ENCODE data around the gene KIAA1217.

KIAA1217 gene

DNA sequence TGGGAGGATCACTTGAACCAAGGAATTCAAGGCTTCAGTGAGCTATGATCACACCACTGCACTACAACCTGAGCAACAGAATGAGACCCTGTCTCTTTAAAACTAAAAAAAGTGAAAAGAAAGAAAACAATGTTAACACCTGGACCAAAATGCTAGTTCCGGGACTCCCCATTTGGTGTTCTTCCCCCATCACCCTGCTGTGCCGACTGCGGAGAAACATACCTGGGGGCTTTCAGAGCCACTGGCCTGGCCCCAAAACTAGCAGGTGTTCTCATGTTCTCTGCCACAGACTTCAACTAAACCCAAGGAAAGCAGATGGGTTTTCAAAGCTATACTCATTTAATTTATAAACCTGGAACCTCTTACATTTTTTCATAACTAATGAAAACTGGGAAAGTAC lies 250.9 kb downstream of the KIAA1217 start:
- DNase-seq (ENCODE audit: insufficient read length, low spot score) (no peak), FAIRE-seq (no peak)
- TF ChIP-seq POLR2A (IDR thresholded peaks at IDR 0.05; ENCODE audit: low read depth, low read length) (no peak), PAX5 (IDR thresholded peaks at IDR 0.05; ENCODE audit: insufficient read depth, low read length, severe bottlenecking) (no peak), SPI1 (IDR thresholded peaks at IDR 0.05; ENCODE audit: low read depth, low read length) (no peak), POLR2AphosphoS5 (IDR thresholded peaks at IDR 0.05; ENCODE audit: low read depth, low read length) (no peak), POU2F2 (IDR thresholded peaks at IDR 0.05; ENCODE audit: low read depth, low read length) (no peak), TAF1 (IDR thresholded peaks at IDR 0.05; ENCODE audit: low read depth, low read length) (no peak)

- no peak for FAIRE-seq
Measured at GRCh38 chr10:24462291-24462813, 253.4 kb downstream of the KIAA1217 start.

DNA sequence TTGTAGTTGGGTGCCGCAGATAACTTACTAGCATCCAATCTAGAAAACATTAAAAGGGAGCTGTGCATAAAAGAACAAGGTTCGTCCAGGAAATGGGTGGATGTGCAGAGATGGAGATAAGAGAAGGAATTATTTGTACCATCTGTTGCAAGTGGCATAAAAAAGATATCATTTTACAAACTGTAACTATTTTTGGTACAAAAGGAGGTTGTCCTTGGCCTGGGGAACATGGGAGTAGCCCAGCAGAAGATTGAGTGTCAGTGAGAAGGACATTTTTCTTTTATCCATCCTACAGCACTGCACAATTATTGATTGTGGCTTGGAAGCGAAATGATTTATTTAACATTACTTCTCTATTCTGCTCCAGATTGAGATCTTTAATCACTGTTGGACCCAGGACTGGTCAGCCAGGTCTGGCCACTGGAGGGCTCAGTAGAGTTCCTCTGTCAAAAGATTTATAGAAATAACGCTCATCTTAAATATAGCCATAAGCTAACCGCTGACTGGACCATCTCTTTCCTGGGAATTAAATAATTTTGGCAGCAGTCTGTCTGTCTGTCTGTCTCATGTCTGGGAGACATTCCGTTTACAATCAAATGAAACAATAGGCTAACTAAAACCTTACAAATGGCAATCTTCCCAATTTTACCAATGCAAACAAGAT lies 254.1 kb downstream of the KIAA1217 start:
- TF ChIP-seq PAX5 (IDR thresholded peaks at IDR 0.05; ENCODE audit: insufficient read depth, low read length, severe bottlenecking) (no peak), SPI1 (IDR thresholded peaks at IDR 0.05; ENCODE audit: low read depth, low read length) (no peak), TAF1 (IDR thresholded peaks at IDR 0.05; ENCODE audit: low read depth, low read length) (no peak), POLR2A (IDR thresholded peaks at IDR 0.05; ENCODE audit: low read depth, low read length) (no peak), POU2F2 (IDR thresholded peaks at IDR 0.05; ENCODE audit: low read depth, low read length) (no peak), POLR2AphosphoS5 (IDR thresholded peaks at IDR 0.05; ENCODE audit: low read depth, low read length) (no peak)
- no peak for DNase-seq (ENCODE audit: insufficient read length, low spot score)
- FAIRE-seq: no peak

More at GRCh38 chr10:24462291-24462813, 253.4 kb downstream of the KIAA1217 start:
- TF ChIP-seq SPI1 (IDR thresholded peaks at IDR 0.05; ENCODE audit: low read depth, low read length): no peak
- TF ChIP-seq POLR2AphosphoS5 (IDR thresholded peaks at IDR 0.05; ENCODE audit: low read depth, low read length): no peak
- TF ChIP-seq POU2F2 (IDR thresholded peaks at IDR 0.05; ENCODE audit: low read depth, low read length): no peak
- no peak for TF ChIP-seq TAF1 (IDR thresholded peaks at IDR 0.05; ENCODE audit: low read depth, low read length)
- no peak for TF ChIP-seq PAX5 (IDR thresholded peaks at IDR 0.05; ENCODE audit: insufficient read depth, low read length, severe bottlenecking)
- TF ChIP-seq POLR2A (IDR thresholded peaks at IDR 0.05; ENCODE audit: low read depth, low read length): no peak
- DNase-seq (ENCODE audit: insufficient read length, low spot score): no peak

GRCh38 chr10:24463611-24464426 lies 254.9 kb downstream of the KIAA1217 start:
- peak; percentile 40 for FAIRE-seq

GRCh38 chr10:24465124-24465874 lies 256.4 kb downstream of the KIAA1217 start:
- FAIRE-seq: no peak
- TF ChIP-seq TAF1 (IDR thresholded peaks at IDR 0.05; ENCODE audit: low read depth, low read length) (no peak), POU2F2 (IDR thresholded peaks at IDR 0.05; ENCODE audit: low read depth, low read length) (no peak), POLR2A (IDR thresholded peaks at IDR 0.05; ENCODE audit: low read depth, low read length) (no peak), SPI1 (IDR thresholded peaks at IDR 0.05; ENCODE audit: low read depth, low read length) (no peak)
- no peak for DNase-seq (ENCODE audit: insufficient read length, low spot score)

More at GRCh38 chr10:24463611-24464426, 254.9 kb downstream of the KIAA1217 start:
- no peak for DNase-seq (ENCODE audit: insufficient read length, low spot score)
- no peak for TF ChIP-seq TAF1 (IDR thresholded peaks at IDR 0.05; ENCODE audit: low read depth, low read length)
- TF ChIP-seq POLR2AphosphoS5 (IDR thresholded peaks at IDR 0.05; ENCODE audit: low read depth, low read length): no peak
- TF ChIP-seq SPI1 (IDR thresholded peaks at IDR 0.05; ENCODE audit: low read depth, low read length): no peak
- no peak for TF ChIP-seq POU2F2 (IDR thresholded peaks at IDR 0.05; ENCODE audit: low read depth, low read length)
- TF ChIP-seq PAX5 (IDR thresholded peaks at IDR 0.05; ENCODE audit: insufficient read depth, low read length, severe bottlenecking): no peak
- no peak for TF ChIP-seq POLR2A (IDR thresholded peaks at IDR 0.05; ENCODE audit: low read depth, low read length)

GRCh38 chr10:24465891-24466818 lies 257.2 kb downstream of the KIAA1217 start:
- FAIRE-seq (peak; percentile 78), DNase-seq (ENCODE audit: insufficient read length, low spot score) (no peak)
- no peak for TF ChIP-seq PAX5 (IDR thresholded peaks at IDR 0.05; ENCODE audit: insufficient read depth, low read length, severe bottlenecking)
- TF ChIP-seq SPI1 (IDR thresholded peaks at IDR 0.05; ENCODE audit: low read depth, low read length): no peak
- no peak for TF ChIP-seq POLR2AphosphoS5 (IDR thresholded peaks at IDR 0.05; ENCODE audit: low read depth, low read length)
- no peak for TF ChIP-seq POLR2A (IDR thresholded peaks at IDR 0.05; ENCODE audit: low read depth, low read length)
- TF ChIP-seq TAF1 (IDR thresholded peaks at IDR 0.05; ENCODE audit: low read depth, low read length): no peak
- no peak for TF ChIP-seq POU2F2 (IDR thresholded peaks at IDR 0.05; ENCODE audit: low read depth, low read length)

DNA sequence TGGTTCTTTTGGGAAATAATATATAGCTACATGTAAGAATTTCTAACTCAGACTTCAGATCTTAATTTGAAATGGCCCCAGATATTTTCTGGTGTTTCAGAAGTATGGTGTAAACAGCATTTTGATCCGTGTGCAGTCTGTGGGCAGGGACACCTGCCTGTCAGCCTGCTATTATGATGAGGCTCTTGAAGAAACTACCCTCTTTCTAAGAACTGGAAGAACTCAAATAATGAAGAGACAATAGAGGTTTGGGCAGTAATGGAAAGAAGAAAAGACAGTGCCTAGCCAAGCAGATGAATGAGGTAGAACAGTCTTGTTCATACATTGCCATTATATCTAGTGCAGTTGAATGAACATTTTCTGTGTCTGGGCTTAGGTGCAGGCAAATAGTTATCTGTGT lies 258.2 kb downstream of the KIAA1217 start:
- TF ChIP-seq PAX5 (IDR thresholded peaks at IDR 0.05; ENCODE audit: insufficient read depth, low read length, severe bottlenecking) (no peak), POLR2A (IDR thresholded peaks at IDR 0.05; ENCODE audit: low read depth, low read length) (no peak), SPI1 (IDR thresholded peaks at IDR 0.05; ENCODE audit: low read depth, low read length) (no peak), POU2F2 (IDR thresholded peaks at IDR 0.05; ENCODE audit: low read depth, low read length) (no peak), POLR2AphosphoS5 (IDR thresholded peaks at IDR 0.05; ENCODE audit: low read depth, low read length) (no peak), TAF1 (IDR thresholded peaks at IDR 0.05; ENCODE audit: low read depth, low read length) (no peak)
- DNase-seq (ENCODE audit: insufficient read length, low spot score) (no peak), FAIRE-seq (no peak)

- no peak for DNase-seq (ENCODE audit: insufficient read length, low spot score)
- FAIRE-seq: no peak
- TF ChIP-seq POLR2AphosphoS5 (IDR thresholded peaks at IDR 0.05; ENCODE audit: low read depth, low read length): no peak
- no peak for TF ChIP-seq SPI1 (IDR thresholded peaks at IDR 0.05; ENCODE audit: low read depth, low read length)
- no peak for TF ChIP-seq POU2F2 (IDR thresholded peaks at IDR 0.05; ENCODE audit: low read depth, low read length)
- no peak for TF ChIP-seq TAF1 (IDR thresholded peaks at IDR 0.05; ENCODE audit: low read depth, low read length)
- no peak for TF ChIP-seq PAX5 (IDR thresholded peaks at IDR 0.05; ENCODE audit: insufficient read depth, low read length, severe bottlenecking)
- TF ChIP-seq POLR2A (IDR thresholded peaks at IDR 0.05; ENCODE audit: low read depth, low read length): no peak
Measured at GRCh38 chr10:24467605-24468004, 258.7 kb downstream of the KIAA1217 start.

Data from GM12891 (cell line).